ENCODE data around the gene TMEM258.

Gene TMEM258

GRCh38 chr11:61747192-61747966, 45.0 kb downstream of the TMEM258 start:
- H3K9ac ChIP-seq, result no peak overlapping the region
- peak overlapping the region; percentile 42; the same call in 1 of the 2 replicates for H2AFZ ChIP-seq (ENCODE audit: low read depth)
- H3K79me2 ChIP-seq (ENCODE audit: insufficient read depth, low read depth), result no peaks in the 10 kb centered on the region
- H3K4me3 ChIP-seq (IDR thresholded peaks at IDR 0.05; ENCODE audit: insufficient read depth, low read depth, low read length), result no peak overlapping the region
- no peak overlapping the region for H3K4me2 ChIP-seq
- no peaks in the 10 kb centered on the region for H3K4me1 ChIP-seq (ENCODE audit: low read depth, poor library complexity, severe bottlenecking)
- H4K20me1 ChIP-seq (ENCODE audit: insufficient read depth), result no peaks in the 10 kb centered on the region
- H3K27me3 ChIP-seq (ENCODE audit: insufficient read depth, low read depth), result peaks cover 17% of the 10 kb centered on the region; the same call in 1 of the 2 replicates
- H3K36me3 ChIP-seq (ENCODE audit: insufficient read depth), result no peaks in the 10 kb centered on the region
- peak; percentile 92 for TF ChIP-seq CTCF (conservative IDR thresholded peaks at IDR 0.05; ENCODE audit: low read depth, low read length)
- H3K27ac ChIP-seq, result no peak overlapping the region

DNA sequence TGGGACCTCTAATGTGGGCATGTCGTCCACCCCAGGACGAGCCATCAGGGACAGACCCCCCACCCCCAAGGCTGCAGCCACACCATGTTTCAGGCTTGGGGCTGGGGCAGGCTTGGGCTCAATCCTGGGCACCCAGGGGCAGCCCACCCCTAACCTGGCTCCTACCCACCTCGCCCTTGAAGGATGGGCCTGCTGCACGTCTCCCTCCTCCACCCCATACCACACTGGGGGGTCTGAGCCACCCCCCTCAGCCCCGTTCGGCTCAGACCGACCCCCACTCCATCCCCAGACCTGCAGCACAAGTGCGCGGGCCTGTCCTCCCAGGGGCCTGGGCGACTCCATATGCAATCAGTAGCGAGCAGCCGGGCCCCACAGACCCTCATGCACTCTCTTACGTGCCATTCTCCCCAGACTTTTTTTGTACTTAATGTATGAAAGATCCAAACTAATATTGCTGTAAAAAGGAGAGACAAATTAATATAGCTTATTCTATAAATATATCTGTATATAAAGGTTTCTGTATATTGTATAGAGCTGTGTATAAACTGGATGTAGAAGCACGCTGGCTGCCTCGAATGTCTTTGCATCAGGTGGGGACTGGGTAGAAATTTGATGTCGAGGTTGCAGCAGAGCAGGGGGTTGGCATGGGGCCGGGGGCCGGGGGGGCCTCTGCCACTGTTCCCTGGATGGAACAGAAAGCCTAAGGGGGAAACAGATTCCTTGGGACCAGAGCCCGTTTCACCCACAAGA, 45.8 kb downstream of the TMEM258 start:
- no peak for TF ChIP-seq CTCF (conservative IDR thresholded peaks at IDR 0.05; ENCODE audit: low read depth, low read length)
- no peak overlapping the region for H3K4me3 ChIP-seq (IDR thresholded peaks at IDR 0.05; ENCODE audit: insufficient read depth, low read depth, low read length)
- no peaks in the 10 kb centered on the region for H3K4me1 ChIP-seq (ENCODE audit: low read depth, poor library complexity, severe bottlenecking)
- H3K27me3 ChIP-seq (ENCODE audit: insufficient read depth, low read depth), result peaks cover 14% of the 10 kb centered on the region; the same call in 1 of the 2 replicates
- no peak overlapping the region for H2AFZ ChIP-seq (ENCODE audit: low read depth)
- no peaks in the 10 kb centered on the region for H3K79me2 ChIP-seq (ENCODE audit: insufficient read depth, low read depth)
- H3K27ac ChIP-seq, result no peak overlapping the region
- no peak overlapping the region for H3K4me2 ChIP-seq
- no peak overlapping the region for H3K9ac ChIP-seq
- no peaks in the 10 kb centered on the region for H3K36me3 ChIP-seq (ENCODE audit: insufficient read depth)
- no peaks in the 10 kb centered on the region for H4K20me1 ChIP-seq (ENCODE audit: insufficient read depth)

- Histone ChIP-seq H3K79me2 (ENCODE audit: insufficient read depth, low read depth) (no peaks in the 10 kb centered on the region), H3K27me3 (ENCODE audit: insufficient read depth, low read depth) (peaks cover 8% of the 10 kb centered on the region; the same call in 1 of the 2 replicates), H4K20me1 (ENCODE audit: insufficient read depth) (no peaks in the 10 kb centered on the region), H3K4me1 (ENCODE audit: low read depth, poor library complexity, severe bottlenecking) (no peaks in the 10 kb centered on the region), H3K4me3 (IDR thresholded peaks at IDR 0.05; ENCODE audit: insufficient read depth, low read depth, low read length) (no peak overlapping the region), H3K4me2 (no peak overlapping the region), H2AFZ (ENCODE audit: low read depth) (no peak overlapping the region), H3K27ac (no peak overlapping the region), H3K36me3 (ENCODE audit: insufficient read depth) (no peaks in the 10 kb centered on the region), H3K9ac (no peak overlapping the region)
- TF ChIP-seq CTCF (conservative IDR thresholded peaks at IDR 0.05; ENCODE audit: low read depth, low read length), result no peak
Measured at GRCh38 chr11:61745781-61746441, 46.5 kb downstream of the TMEM258 start.

- Histone ChIP-seq H3K9ac (no peak overlapping the region), H3K36me3 (ENCODE audit: insufficient read depth) (no peaks in the 10 kb centered on the region), H3K4me2 (no peak overlapping the region), H3K27me3 (ENCODE audit: insufficient read depth, low read depth) (peaks cover 8% of the 10 kb centered on the region; the same call in 1 of the 2 replicates), H2AFZ (ENCODE audit: low read depth) (no peak overlapping the region), H3K79me2 (ENCODE audit: insufficient read depth, low read depth) (no peaks in the 10 kb centered on the region), H4K20me1 (ENCODE audit: insufficient read depth) (no peaks in the 10 kb centered on the region), H3K27ac (no peak overlapping the region), H3K4me3 (IDR thresholded peaks at IDR 0.05; ENCODE audit: insufficient read depth, low read depth, low read length) (no peak overlapping the region), H3K4me1 (ENCODE audit: low read depth, poor library complexity, severe bottlenecking) (no peaks in the 10 kb centered on the region)
- no peak for TF ChIP-seq CTCF (conservative IDR thresholded peaks at IDR 0.05; ENCODE audit: low read depth, low read length)
Measured at GRCh38 chr11:61744609-61745156, 47.7 kb downstream of the TMEM258 start.

Data from KMS-11 (cell line).